Activated CD4-positive, CD25-positive, alpha-beta regulatory T cell treated with anti-CD3 and anti-CD28 coated beads, Interleukin-2, amount 50 U/mL, for 24 hours (primary cell): Measurements from ENCODE around the gene SRSF7.
"Not testable (repeated sequence)": the region's sequence is repeated elsewhere in the genome, so short reads cannot be mapped to it uniquely, and the experiment has no call there.

Source experiments
- ATAC-seq, 2 donors: fragments of 150-1000 bp; cut with Tn5 transposase; one replicate each; pipeline ENCODE4 v1.10.0; 2021; ENCODE audit warnings: mild to moderate bottlenecking in 1 of 2, moderate library complexity in 1 of 2

The SRSF7 gene

DNA sequence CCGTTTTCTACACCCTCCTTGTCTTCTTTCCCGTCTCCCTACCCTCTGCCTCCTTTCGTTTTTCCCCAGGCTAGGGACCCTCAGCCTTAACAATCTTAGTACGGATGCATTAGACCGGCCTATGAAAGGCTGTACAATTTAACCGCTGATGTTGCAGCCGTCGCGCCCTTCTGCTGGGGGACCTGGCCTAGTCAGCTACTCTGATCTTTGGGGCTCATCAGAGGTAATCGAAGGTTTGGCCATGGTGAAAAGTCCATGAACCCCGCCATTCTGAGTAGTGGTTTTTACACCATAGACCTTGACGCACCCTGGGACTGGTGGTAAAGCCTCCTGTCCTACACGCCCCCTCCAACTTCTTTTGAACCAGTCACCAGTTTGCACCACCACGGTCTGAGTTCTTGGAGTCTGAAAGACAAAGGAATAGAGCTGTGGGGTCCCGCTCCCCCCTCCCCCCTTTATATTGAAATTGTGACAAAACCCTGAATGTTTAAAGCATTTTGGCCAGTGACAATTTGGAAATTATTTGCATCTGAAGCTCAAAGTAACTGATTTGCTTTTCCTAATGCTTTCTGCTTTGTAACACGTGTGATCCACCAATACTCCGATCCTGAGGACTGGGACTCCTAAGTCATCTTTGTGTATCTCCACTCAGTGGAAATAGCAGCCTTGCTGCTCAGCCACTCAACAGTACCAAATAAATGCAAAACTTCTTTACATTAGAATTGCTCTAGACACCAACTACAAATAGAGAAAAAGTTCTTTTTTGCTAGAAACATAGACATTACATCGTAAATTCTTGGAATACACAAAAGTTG, 642 bp upstream of the SRSF7 start:
- peak; percentile 6 to 8 for ATAC-seq

DNA sequence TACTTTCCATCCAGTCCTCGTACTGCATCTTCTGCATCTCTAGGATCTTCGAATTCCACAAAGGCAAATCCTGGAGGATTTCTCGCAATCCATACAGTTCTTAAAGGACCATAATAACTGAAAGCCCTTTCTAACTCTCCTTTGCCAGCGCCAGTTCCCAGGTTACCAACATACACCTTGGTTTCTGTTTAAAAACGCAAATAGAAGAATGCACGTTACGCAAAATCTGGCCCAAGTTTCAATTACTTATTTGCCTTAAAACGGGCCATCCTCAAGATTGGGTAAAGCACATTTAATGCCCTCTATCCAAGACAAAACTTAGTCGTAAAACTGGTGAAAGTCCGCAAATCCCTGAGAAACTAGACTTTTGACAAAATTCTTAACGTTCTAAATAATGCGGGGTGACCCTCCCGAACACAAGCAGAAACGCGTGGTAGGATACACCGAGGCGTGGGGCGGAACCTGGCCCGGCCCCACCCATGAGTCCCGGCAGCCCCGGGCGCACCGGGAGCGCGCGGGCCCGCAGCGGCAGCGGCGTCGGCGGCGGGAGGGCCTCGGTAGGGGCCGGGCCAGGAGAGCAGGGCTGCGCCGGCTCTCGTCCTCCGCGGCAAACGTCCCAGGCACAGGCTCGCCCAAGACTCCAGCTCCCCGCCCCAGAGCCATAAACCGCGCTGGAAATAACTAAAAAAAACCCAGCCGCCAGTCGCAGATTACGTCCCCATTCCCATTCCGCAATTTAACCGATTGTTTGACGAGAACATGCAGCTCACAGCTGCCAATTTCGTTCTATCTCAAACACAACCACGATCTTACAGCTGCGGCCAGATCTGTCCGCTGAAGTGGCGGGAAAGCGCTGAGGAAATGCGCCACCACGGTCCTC, 910 bp downstream of the SRSF7 start:
- peak; percentile 27 to 28 for ATAC-seq

DNA sequence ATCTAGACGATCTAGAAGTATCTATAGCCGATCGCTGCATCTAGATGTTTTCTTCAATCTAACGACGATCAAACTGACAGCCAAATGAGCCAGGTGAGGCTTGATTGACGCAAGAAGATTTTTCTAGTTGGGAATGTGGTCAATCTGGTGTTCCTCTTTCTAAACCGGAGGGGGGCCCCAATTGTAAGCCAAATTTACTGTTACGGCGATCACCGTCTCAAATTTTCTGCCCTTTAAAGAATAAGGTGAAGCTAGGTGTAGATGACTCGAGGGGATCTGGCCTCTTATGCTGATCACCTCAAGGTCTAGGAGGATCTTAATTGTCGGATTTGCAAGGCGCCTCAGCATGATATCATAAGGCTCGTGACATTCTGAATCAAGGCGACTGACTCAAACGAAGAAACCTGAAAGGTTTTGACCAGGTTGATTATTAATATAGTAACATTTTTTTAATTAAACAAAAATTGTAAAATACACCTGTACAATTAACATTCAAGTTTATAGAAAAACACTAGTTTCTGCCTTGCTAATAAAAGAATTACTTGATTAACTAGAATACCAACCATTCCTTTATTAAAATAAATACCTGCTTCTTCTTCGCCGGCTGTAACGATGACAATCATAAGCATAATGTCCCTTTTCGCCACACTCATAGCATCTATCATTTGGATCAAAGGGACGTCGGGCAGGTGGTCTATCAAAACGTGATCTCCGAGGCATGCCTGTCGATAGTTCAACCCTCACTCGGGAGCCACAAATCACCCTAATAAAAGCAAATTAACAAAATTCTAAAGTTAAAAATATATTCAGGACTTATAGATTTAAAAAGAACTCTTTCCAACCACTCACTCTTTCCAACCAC, 2.0 kb downstream of the SRSF7 start:
- peak; percentile 20 to 24 for ATAC-seq

DNA sequence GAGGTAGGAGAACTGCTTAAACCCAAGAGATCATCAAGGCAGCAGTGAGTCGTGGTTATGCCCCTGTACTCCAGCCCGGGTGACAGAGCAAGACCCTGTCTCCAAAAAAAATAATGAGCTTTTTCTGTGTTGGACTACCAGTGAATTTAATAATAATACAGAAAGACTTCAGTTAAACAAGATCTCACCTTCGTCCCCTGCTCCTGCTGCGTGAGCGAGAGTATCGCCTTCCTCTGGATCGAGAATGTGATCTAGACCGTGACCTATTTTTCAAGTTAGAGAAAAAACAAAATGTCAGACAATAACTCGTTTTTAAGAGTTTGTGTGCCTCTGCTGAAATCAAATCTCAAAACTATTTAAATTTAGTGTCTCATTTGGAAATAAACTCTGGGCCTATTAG, 2.8 kb downstream of the SRSF7 start:
- no peak for ATAC-seq

DNA sequence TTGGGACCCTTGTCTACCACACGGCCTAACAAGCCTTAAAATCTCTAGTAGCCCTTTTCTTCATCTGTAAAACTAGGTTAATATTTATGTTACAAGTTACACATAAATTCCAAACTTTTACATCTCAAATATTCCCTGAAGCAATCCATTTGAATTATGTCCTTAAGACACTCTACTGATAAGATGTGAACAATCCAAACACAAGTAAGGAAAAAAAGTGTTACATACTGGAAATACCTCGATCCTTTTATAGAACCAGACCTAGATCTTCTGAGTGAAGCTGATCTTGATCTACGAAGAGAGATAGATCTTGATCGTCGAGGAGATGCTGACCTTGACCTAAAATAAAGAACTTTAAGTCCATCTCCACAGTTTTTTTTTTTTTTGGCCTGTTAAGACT, 3.3 kb downstream of the SRSF7 start:
- no peak for ATAC-seq

DNA sequence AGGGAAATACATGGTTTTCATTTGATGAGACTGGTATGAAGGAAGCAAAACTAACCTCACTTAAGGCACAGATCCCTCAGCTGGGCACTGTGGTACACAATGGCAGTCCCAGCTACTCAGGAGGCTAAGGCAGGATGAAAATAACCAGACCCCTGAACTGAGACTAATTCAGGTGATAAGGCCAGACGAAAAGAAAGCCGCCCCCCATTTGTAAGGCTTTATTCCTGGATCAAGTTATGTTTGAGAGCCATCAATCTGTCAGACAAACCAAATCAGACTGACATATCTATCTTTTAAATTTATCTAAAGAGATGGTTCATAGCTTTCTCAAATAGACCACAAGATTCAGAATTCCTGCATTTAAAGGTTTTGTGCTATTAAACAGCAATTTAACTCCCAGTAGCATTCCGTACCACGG, 4.1 kb downstream of the SRSF7 start:
- no peak for ATAC-seq

DNA sequence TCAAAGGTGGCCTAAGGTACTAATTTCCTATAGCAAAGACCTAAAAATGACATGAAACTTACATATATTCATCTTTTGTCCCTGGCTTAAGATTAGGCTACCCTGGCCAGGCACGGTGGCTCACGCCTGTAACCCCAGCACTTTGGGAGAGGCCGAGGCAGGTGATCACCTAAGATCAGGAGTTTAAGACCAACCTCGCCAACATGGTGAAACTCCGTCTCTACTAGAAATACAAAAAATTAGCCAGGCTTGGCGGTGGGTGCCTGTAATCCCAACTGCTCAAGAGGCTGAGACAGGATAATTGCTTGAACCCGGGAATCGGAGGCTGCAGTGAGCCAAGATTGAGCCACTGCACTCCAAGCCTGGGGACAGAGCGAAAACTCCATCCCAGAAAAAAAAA, 5.9 kb downstream of the SRSF7 start:
- ATAC-seq, result no peak

DNA sequence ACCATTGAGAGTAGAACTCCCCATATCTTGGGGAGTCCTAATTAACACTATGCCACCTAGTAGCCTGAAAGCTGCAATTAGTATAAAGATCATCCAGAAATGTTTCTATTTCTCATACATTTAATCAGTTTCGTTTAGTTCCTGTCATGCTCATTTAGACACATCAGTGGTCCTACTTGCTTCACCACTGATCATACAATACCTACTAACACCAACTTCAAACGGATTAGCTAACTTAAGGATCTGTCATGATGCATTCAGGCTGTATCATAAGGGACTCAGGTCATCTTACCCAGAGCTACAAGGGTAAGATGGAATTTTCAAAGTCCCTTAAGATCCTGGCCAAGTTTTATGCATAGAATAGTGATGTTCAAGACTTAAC, 6.8 kb downstream of the SRSF7 start:
- peak; percentile 25 to 36 for ATAC-seq

DNA sequence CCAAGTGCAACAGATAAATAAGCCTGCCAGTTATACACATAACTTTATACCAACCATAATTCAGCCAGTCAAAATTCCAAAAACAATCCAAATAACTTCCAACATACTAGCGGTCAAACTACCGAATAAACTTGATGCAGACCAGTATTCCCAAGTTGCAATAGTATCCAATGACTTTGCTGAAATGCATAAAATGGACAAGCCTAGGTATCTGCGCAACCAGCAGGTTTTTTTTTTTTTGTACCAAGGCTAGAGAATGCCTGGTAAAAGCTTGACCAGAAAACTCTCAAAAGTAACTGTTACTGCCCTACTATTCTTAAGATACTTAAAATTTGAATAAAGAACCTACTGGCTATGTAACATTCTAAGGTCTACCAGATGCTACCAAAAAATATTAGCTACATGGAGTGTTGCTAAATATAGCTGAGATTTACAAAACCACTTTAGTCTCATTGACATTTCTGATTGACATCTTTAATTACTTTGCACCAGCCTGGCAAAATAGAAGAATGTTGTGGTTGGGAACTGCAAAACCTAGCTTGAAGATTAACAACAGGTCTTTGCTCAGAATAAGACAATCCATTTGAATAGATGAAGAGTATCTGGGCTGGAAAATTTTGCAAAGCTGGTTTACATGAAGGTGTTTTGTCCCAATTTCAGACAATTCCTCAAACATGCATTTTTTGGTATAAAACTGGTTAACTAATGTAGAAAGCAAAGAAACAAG, 7.3 kb downstream of the SRSF7 start:
- no peak for ATAC-seq

DNA sequence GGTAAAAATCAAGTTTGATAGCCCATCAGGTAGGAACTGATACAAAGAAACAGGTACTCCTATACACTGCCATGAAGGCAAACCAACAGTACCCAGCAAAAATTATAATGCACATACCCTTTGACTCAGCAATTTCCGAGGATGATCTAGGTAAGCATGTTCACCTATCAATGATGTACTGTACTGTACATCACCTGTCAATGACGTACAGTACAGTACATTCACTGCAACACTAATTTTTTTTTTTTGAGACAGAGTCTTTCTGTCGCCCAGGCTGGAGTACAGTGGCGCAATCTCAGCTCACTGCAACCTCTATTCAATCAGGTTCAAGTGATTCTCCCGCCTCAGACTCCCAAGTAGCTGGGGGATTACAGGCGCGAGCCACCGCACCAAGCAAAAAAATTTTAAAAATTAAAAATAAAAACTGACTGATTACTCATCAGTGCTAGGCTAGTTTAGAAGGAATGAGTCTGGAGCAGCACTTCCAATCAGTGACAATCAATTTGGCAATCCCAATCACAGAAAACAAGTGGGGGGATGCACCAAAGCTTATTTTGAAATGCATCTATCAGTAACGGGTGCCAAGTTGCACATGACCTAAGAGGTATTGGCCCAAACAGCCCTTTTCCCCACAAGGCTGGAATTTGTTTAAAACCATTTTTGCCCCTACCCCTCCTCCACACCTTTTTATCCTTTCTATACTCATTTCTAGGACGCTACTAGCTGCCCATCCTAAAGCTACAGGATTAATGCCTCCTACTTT, 8.2 kb downstream of the SRSF7 start:
- ATAC-seq, result peak; percentile 5 to 7

DNA sequence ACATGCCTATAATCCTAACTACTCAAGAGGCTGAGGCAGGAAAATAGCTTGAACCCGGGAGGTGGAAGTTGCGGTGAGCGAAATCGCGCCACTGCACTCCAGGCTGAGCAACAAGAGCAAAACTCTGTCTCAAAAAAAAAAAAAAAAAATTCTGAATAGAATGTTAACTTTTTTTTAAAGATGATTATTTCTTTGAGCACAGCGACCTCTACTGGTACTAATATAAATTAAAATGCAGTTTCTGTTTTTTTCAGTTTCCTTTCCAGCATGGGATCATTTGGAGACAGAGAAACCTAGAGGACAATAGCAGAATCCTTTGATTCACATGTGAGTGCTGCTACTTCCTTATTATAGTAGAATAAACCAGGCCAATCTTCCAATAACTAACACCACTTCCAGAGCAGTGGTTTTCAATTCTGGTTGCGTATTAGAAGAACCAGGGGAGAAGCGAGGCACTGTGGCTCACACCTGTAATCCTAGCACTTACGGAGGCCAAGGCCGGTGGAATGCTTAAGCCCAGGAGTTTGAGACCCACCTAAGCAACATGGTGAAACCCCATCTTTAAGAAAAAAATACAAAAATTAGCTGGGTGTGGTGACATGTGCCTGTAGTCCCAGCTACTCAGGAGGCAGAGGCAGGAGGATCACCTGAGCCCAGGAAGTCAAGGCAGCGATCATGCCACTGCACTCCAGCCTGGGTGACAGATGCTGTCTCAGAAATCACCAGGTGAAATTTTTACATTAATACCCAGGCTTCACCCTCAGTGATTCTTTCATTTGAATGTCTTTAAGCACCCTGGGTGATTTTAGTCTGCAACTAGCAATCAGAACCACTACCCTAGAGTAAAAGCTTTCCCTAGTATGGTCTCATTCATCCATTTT, 10.1 kb downstream of the SRSF7 start:
- ATAC-seq, result no peak

DNA sequence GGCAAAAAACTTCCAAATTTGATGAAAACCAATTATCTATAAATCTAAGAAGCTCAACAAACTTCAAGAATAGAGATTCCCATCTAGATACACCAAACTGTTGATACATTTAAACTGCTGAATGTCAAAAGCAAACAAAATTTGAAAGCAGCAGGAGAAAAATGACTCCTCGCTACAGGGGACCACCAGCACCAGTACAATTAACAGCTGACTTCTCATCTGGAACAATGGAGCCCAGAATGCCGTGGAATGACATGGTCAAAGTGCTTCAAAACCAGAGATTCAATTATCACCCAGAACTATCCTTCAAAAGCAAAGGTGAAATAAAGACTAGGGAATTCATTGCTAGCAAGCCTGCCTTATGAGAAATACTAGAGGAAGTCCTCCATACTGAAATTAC, 11.6 kb downstream of the SRSF7 start:
- ATAC-seq, result no peak

DNA sequence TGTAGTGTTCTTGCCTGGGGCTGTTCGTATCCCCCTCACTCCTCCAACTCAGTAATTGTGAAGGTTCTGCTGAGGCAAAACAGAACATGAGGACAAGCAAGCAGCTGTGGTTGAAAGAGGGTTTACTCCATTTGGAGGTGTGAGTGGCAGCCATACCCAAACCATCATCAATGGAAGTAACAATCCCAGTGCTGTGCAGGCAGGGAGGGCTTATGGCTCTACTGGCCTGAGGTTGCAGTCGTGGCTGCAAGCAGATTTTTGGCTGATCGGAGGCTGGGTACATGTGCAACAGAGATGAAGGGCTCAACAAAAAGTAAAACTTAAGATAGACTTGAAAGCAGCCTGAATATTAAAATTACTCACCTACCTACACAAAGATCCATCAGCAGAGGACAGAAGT, 13.2 kb downstream of the SRSF7 start:
- ATAC-seq, result no peak

DNA sequence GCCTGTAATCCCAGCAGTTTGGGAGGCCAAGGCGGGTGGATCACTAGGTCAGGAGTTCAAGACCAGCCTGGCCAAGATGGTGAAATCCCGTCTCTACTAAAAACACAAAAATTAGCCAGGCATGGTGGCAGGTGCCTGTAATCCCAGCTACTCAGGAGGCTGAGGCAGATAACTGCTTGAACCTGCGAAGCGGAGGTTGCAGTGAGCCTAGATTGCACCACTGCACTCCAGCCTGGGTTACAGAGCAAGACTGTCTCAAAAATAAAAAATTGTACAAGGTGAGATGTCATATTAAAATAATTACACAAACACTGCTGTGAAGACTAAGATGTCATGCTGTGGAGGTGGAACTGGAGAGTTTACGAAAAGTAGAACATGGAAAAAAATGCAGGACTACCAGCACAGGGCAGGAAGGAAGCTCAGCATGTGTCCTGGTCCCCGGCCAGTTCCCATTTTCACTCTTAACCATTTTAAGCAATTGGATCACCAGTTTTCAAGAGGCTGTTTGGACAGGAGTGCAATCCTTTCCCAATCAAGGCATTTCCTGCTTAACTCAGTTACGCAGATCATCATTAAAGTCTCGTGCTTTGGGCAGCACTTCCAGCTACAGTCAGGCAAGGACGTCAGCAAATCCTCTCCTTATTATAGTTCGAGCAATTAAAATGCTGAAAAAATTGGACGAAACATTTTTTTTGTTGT, 14.0 kb downstream of the SRSF7 start:
- not testable (repeated sequence) for ATAC-seq

DNA sequence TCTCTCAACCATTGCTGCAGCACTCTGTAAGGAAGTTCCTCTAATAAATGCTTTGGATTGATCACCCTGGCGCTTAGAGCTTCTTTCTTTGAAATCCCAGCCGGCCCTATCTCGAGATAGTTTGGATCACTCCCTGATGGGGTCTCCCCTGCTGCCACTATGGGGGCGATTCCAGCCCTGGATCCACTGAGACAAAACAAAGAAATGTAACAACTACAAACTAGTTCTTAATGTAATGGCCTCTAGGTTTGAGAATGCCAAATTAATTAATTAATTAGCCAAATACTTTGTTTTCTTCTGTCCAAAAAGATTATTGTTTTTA, 15.2 kb downstream of the SRSF7 start:
- no peak for ATAC-seq

DNA sequence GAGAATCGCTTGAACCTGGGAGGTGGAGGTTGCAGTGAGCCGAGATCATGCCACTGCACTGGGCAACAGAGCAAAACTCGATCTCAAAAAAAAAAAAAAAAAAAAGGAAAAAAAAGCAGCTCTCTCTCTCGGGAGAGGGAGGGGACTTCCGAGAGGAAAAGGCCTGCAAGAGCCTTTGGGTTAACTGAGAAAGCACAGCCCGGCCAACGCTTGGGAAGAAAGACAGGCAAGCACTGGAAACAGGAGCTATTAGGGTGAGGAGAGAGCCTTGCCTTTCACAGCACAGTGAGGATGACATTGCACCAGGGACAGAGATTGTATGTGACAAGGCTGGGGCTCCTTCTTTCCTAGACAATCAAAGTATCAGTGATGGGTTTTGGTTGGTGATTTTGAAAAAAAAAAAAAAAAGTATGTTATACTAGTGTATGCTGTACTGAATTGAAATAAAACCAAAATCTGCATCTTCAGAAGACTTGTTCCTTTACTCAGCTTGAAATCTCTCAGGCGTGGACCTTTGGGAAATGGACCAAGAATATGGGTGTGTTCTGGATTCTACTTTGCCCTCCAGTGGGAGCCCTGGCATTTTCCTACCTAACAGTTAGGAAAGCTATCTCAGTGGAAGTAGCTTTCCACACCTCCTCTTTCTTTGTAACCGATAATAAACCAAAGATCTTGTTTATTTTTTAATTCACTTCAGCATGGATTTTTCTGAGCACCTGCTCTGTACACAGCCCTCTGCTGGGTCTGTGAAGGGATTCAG, 16.7 kb downstream of the SRSF7 start:
- ATAC-seq, result no peak

DNA sequence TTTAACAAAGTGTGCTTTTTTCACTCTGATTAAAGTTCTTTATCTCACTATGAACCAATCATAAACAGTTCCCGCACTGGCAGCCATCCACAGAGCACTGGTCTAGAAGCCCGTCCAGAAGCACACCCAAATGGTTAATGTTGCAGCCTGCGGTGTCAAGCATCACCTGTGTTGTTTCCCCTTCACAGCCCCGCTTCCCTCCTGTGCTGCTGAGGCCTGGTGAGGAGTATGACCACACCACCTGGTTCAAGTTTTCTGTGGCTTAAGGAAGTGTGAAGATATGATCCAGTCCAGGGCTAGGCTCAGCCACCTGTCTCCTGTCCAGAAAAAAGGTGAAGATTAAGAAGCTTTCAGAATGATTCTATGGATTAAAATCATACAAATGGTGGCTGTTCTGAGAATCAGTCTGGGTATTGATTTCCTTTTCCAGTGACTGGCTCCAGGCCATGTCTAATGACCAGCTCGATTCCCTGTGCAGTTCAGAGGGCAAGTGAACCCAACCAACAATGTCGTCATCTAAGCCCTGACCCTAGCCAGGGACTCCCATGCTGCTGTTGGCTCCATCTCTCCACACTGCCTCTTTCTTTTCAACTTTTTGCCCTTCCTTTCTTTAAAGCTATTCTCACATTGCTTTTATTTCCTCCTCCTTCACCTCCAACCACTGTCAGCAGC, 17.7 kb downstream of the SRSF7 start:
- no peak for ATAC-seq

DNA sequence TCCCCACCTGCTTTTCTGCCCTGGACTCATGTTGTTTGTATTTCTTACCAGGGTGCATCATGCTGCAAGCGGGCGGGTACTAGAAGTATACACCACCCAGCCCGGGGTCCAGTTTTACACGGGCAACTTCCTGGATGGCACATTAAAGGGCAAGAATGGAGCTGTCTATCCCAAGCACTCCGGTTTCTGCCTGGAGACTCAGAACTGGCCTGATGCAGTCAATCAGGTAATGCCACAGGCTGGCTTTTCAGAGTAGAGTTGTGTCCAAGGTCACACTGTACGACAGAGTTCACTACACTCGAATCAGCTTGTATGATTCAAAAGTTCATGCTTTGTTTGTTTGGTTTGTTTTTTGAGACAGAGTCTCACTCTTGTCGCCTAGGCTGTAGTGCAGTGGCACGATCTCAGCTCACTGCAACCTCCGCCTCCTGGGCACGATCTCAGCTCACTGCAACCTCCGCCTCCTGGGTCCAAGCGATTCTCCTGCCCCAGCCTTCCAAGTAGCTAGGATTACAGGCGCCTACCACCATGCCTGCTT, 19.4 kb downstream of the SRSF7 start:
- no peak for ATAC-seq
